DOHH2 (cell line): ENCODE data around the gene DIDO1.

Experiments used
- H3F3A ChIP-seq: fragments of 200-600 bp; sonication (generic), shearing (Covaris generic); 2 replicates; pipeline ENCODE4 v1.6.0; 2016; ENCODE audit warnings: antibody characterized with exemption, mild to moderate bottlenecking; ENCODE audit not compliant: control insufficient read depth, insufficient read depth
- H3K27ac ChIP-seq: fragments of 200-600 bp; sonication (generic); 2 replicates; pipeline ENCODE4 v1.5.1; 2014; ENCODE audit warnings: low read depth, mild to moderate bottlenecking, low read length, moderate library complexity
- H3K27me3 ChIP-seq: fragments of 200-600 bp; sonication (generic); 2 replicates; pipeline ENCODE4 v1.6.1; 2014; ENCODE audit warnings: mild to moderate bottlenecking, low read length, mixed read lengths; ENCODE audit not compliant: control insufficient read depth
- H3K36me3 ChIP-seq: fragments of 200-600 bp; sonication (generic); 2 replicates; pipeline ENCODE4 v1.6.1; 2014; ENCODE audit warnings: mild to moderate bottlenecking, low read length, moderate library complexity, mixed read lengths; ENCODE audit not compliant: control insufficient read depth
- H3K4me1 ChIP-seq: fragments of 200-600 bp; sonication (generic); 2 replicates; pipeline ENCODE4 v1.6.1; 2014; ENCODE audit warnings: mild to moderate bottlenecking, low read length, mixed read lengths; ENCODE audit not compliant: control insufficient read depth
- H3K4me2 ChIP-seq: fragments of 200-600 bp; sonication (generic); 2 replicates; pipeline ENCODE4 v1.6.0; 2014; ENCODE audit warnings: mild to moderate bottlenecking, low read length, moderate library complexity
- H3K4me3 ChIP-seq: fragments of 200-600 bp; sonication (generic); 2 replicates; pipeline ENCODE4 v1.5.1; 2014; ENCODE audit warnings: mild to moderate bottlenecking, low read length, mixed read lengths
- H3K79me2 ChIP-seq: fragments of 200-600 bp; sonication (generic); 2 replicates; pipeline ENCODE4 v1.6.1; 2014; ENCODE audit warnings: mild to moderate bottlenecking, low read length, mixed read lengths; ENCODE audit not compliant: control insufficient read depth
- H3K9me2 ChIP-seq: fragments of 200-600 bp; sonication (generic); replicated peaks from 2 replicates; pipeline ENCODE4 v1.6.1; 2014; ENCODE audit warnings: mild to moderate bottlenecking, low read length, mixed read lengths; ENCODE audit not compliant: control insufficient read depth
- H3K9me3 ChIP-seq: fragments of 200-600 bp; sonication (generic); 2 replicates; pipeline ENCODE4 v1.6.1; 2014; ENCODE audit warnings: antibody characterized with exemption, low read length, mixed read lengths; ENCODE audit not compliant: control insufficient read depth, insufficient read depth
- H4K20me1 ChIP-seq: fragments of 200-600 bp; sonication (generic); 2 replicates; pipeline ENCODE4 v1.6.0; 2014; ENCODE audit warnings: low read depth, mild to moderate bottlenecking, antibody characterized with exemption, low read length, moderate library complexity; ENCODE audit not compliant: control insufficient read depth, insufficient read depth
- CTCF ChIP-seq: fragments of 200-600 bp; sonication (generic); IDR thresholded peaks from one replicate; pipeline ENCODE4 v1.5.1; 2014; ENCODE audit warnings: antibody characterized with exemption, mild to moderate bottlenecking, low read depth, low read length; ENCODE audit not compliant: poor library complexity, severe bottlenecking
- EZH2phosphoT487 ChIP-seq: fragments of 200-600 bp; sonication (generic); IDR thresholded peaks from 2 replicates; pipeline ENCODE4 v1.6.1; 2017; ENCODE audit warnings: borderline replicate concordance, mild to moderate bottlenecking, antibody characterized with exemption, low read length, moderate library complexity, mixed read lengths

DIDO1 gene

GRCh38 chr20:62845416-62846160 is 80.7 kb downstream of the DIDO1 start:
- TF ChIP-seq CTCF = no peak
- TF ChIP-seq EZH2phosphoT487 = no peak
- no peaks in the 10 kb centered on the region for H3K27me3 ChIP-seq
- no peaks in the 10 kb centered on the region for H4K20me1 ChIP-seq
- no peaks in the 10 kb centered on the region for H3K4me1 ChIP-seq
- peaks cover 3% of the 10 kb centered on the region; the same call in 1 of the 2 replicates for H3F3A ChIP-seq
- no peak overlapping the region for H3K4me2 ChIP-seq
- H3K36me3 ChIP-seq = 0 out of 2 replicates have a peak, but pooled peaks cover 6% of the 10 kb centered on the region
- H3K9me2 ChIP-seq = no peaks in the 10 kb centered on the region
- no peak overlapping the region for H3K27ac ChIP-seq
- no peak overlapping the region for H3K4me3 ChIP-seq
- no peaks in the 10 kb centered on the region for H3K9me3 ChIP-seq
- no peaks in the 10 kb centered on the region for H3K79me2 ChIP-seq

DNA sequence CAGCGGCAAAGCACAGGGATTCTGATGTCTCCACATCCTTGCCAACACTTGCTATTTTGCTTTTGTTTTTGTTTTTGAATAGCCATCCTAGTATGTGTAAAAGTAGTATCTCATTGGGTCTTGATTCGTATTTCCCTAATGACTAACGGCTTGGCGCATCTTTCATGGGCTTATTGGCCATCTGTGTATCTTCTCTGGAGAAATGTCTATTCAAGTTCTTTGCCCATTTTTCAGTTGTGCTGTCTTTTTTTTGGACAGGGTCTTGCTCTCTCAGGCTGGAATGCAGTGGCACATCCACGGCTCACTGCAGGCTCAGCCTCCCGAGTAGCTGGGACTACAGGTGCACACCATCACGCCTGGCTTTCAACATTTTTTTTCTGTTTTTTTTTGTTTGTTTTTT is 82.1 kb downstream of the DIDO1 start:
- Histone ChIP-seq H3K9me3 (no peaks in the 10 kb centered on the region), H3K36me3 (0 out of 2 replicates have a peak, but pooled peaks cover 6% of the 10 kb centered on the region), H3K4me3 (no peak overlapping the region), H3K4me1 (no peaks in the 10 kb centered on the region), H3K9me2 (no peaks in the 10 kb centered on the region), H3K4me2 (no peak overlapping the region), H4K20me1 (no peaks in the 10 kb centered on the region), H3F3A (peaks cover 3% of the 10 kb centered on the region; the same call in 1 of the 2 replicates), H3K27ac (no peak overlapping the region), H3K79me2 (no peaks in the 10 kb centered on the region), H3K27me3 (no peaks in the 10 kb centered on the region)
- TF ChIP-seq CTCF = no peak
- TF ChIP-seq EZH2phosphoT487 = no peak

GRCh38 chr20:62843656-62844055 is 82.6 kb downstream of the DIDO1 start:
- Histone ChIP-seq H3K9me3 (no peaks in the 10 kb centered on the region), H3K4me2 (no peak overlapping the region), H3K36me3 (0 out of 2 replicates have a peak, but pooled peaks cover 6% of the 10 kb centered on the region), H3F3A (peaks cover 3% of the 10 kb centered on the region; the same call in 1 of the 2 replicates), H4K20me1 (no peaks in the 10 kb centered on the region), H3K79me2 (no peaks in the 10 kb centered on the region), H3K27me3 (no peaks in the 10 kb centered on the region), H3K9me2 (no peaks in the 10 kb centered on the region), H3K4me1 (no peaks in the 10 kb centered on the region), H3K27ac (no peak overlapping the region), H3K4me3 (no peak overlapping the region)
- TF ChIP-seq EZH2phosphoT487 = no peak
- TF ChIP-seq CTCF = no peak
